Psoas muscle (tissue), 8 donors: Measurements from ENCODE around the gene KLHL29. TPM values are rescaled to one million over a fixed set of nuclear protein-coding genes. Genes with fewer than 3 reads are reported as not detected.

Experiments used
- ATAC-seq, 4 donors: fragments of 200-7000 bp; cut with Tn5 transposase; one replicate each; pipeline ENCODE4 v1.9.1; 2020; ENCODE audit warnings: moderate library complexity in 3 of 4, mild to moderate bottlenecking in 2 of 4
- DNase-seq, 2 donors: peaks; one replicate each; pipeline ENCODE4 v3.0.0-alpha.2; 2020
- H3K27ac ChIP-seq: fragments of 200-600 bp; one replicate; pipeline ENCODE4 v1.8.0; 2022
- H3K27me3 ChIP-seq, 3 donors: fragments of 200-600 bp in 1 of 3; one replicate each; pipeline versions ENCODE4 v1.6.1 to v1.8.0; 2013 to 2022; ENCODE audit warnings: low read length in 2 of 3, mild to moderate bottlenecking in 2 of 3, moderate library complexity in 1 of 3; ENCODE audit not compliant: insufficient read depth in 3 of 3
- H3K36me3 ChIP-seq, 2 donors: fragments of 200-600 bp in 1 of 2; one replicate each; pipeline versions ENCODE4 v1.6.1 to v1.8.0; 2013 to 2022; ENCODE audit warnings: low read depth in 1 of 2, mild to moderate bottlenecking in 1 of 2, moderate library complexity in 1 of 2; ENCODE audit not compliant: insufficient read depth in 1 of 2
- H3K4me1 ChIP-seq: fragments of 200-600 bp; one replicate; pipeline ENCODE4 v1.8.0; 2022
- H3K4me3 ChIP-seq: fragments of 200-600 bp; one replicate; pipeline ENCODE4 v1.8.0; 2022; ENCODE audit warnings: mild to moderate bottlenecking
- H3K9me3 ChIP-seq: fragments of 200-600 bp; one replicate; pipeline ENCODE4 v1.8.0; 2022
- WGBS, 3 donors: extraction: QIAGEN DNeasy Blood & Tissue Kit; methylation state at CpG; one replicate each; pipeline versions ENCODE4 v1.1.6 to v1.1.7; 2013; 5-methylcytosine and 5-hydroxymethylcytosine counted together
- intact Hi-C, 2 donors: fragments of 100-400 bp; cut with DNase I; formaldehyde crosslinking; loops; one replicate each; pipeline versions ENCODE4 v1.11.0 to v1.14.2; 2022
- polyA plus RNA-seq, 3 donors: library from polyadenylated mRNA; stranded (reverse); fragments of 200-250 nt; gene quantifications; one replicate each; pipeline ENCODE4 v1.2.3, GENCODE V29; 2013
- total RNA-seq, 4 donors: library from RNA; stranded (reverse); fragmentation: NEBNext Ultra II Directional in 2 of 4; extraction: Animal tissue kit (Norgen Biotek cat#: 25700) in 2 of 4; gene quantifications; one replicate each; pipeline versions ENCODE4 v1.2.1 to v1.2.4, GENCODE V29; 2021 to 2023
- TF ChIP-seq, protein P1 (sequence below): fragments of 200-600 bp; IDR thresholded peaks from one replicate; pipeline ENCODE4 v1.8.0; 2022; ENCODE audit warnings: antibody characterized with exemption
- donor health status: healthy with polysubstance abuse.
- donor health status: DM: no; HTN: no; CAD: no; lungs with moderate emphysema.
- donor health status: Bipolar disorder and iron deficiency.
- donor health status: healthy.
- donor health status: DM: yes; HTN: yes; CAD: no.
- donor health status: DM: no; HTN: no; CAD: no.
- donor health status: DM: no; HTN: no; CAD: no.
- donor health status: DM: yes; HTN: yes; CAD: no.

Gene KLHL29
- total and polyA plus RNA-seq, 7 donors: 4.4 to 14.1 (median 6.8) TPM

DNA sequence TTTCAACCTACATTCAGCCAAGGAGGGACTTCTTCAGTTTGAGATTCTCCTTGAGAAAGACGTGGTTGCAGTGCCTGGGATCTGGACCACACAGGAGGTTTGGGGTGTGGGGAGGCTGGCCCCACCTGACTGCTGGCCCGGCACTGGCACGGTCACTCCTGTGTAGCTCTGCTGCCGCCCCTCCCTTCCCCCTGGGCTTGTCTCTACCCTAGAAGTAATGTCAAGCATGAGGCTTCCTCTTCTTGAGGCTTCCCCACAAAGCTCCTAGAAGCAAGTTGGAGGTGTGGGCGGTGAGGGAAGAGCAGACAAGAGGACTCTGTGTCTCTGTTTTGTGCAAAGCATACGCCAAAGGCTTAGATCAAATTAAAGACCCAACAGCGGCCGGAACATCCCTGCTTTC is 8.7 kb downstream of the KLHL29 start:
- TF ChIP-seq, protein P1, sequence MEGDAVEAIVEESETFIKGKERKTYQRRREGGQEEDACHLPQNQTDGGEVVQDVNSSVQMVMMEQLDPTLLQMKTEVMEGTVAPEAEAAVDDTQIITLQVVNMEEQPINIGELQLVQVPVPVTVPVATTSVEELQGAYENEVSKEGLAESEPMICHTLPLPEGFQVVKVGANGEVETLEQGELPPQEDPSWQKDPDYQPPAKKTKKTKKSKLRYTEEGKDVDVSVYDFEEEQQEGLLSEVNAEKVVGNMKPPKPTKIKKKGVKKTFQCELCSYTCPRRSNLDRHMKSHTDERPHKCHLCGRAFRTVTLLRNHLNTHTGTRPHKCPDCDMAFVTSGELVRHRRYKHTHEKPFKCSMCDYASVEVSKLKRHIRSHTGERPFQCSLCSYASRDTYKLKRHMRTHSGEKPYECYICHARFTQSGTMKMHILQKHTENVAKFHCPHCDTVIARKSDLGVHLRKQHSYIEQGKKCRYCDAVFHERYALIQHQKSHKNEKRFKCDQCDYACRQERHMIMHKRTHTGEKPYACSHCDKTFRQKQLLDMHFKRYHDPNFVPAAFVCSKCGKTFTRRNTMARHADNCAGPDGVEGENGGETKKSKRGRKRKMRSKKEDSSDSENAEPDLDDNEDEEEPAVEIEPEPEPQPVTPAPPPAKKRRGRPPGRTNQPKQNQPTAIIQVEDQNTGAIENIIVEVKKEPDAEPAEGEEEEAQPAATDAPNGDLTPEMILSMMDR: no peak
- H3K27ac ChIP-seq: no peak overlapping the region

DNA sequence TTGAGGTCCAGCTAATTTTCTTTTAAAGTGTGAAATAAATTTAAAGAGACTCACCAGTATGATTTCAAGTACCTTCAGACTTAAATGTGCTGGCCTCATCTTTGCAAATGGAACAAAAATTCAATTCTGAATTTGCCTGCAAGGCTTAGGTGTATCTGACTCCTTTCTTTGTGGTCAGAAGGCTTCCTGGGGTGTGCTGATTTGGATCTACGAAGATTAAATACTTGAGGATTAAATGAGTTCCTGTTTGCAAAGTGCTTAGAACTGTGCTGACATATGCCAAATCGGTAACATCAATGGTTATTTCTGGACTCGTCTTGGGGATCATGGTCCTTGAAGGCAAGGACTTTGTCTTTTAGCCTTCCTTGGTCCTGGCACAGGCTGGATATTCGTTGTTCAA is 9.7 kb downstream of the KLHL29 start:
- peaks cover 4% of the 10 kb centered on the region for H3K4me1 ChIP-seq
- DNase-seq (no peak), ATAC-seq (no peak)
- TF ChIP-seq, protein P1: no peak
- H3K27ac ChIP-seq: no peak overlapping the region
- H3K9me3 ChIP-seq: no peaks in the 10 kb centered on the region
- WGBS, 3 donors: 52 to 78% (median 77%) methylated on average over 4 of the region's 4 CpGs
- intact Hi-C loops: no loop called here
- H3K27me3 ChIP-seq: peaks cover 0 to 8% (median 0%) of the 10 kb centered on the region in 3 donors
- H3K4me3 ChIP-seq: no peak overlapping the region
- H3K36me3 ChIP-seq: no peaks in the 10 kb centered on the region

More for the DNA sequence above, 8.7 kb downstream of the KLHL29 start:
- intact Hi-C loops: no loop called here
- DNase-seq (no peak), ATAC-seq (no peak)
- Histone ChIP-seq H3K9me3 (no peaks in the 10 kb centered on the region), H3K27me3 (peaks cover 0 to 15% (median 0%) of the 10 kb centered on the region in 3 donors), H3K4me3 (no peak overlapping the region), H3K36me3 (no peaks in the 10 kb centered on the region), H3K4me1 (peaks cover 4% of the 10 kb centered on the region)
- 78 to 83% (median 80%) methylated on average over 8 of the region's 8 CpGs for WGBS, 3 donors

DNA sequence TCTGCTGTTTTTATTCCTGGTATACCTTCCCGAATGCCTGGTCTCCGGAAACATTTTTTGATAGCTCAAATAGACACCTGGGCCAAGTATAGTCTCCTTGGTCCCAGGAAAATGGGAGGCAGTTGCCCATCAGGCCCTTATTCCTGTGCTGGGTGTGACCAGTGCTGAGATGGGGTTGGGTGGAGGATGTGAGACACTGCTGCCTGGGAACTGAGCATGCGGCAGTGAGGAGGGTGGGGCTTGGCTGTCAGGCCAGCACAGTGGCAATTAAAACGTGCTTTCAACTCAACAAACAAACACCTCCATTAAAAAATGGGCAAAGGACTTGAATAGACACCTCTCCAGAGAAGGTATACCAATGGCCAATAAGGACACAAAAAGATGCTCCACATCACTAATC is 12.5 kb downstream of the KLHL29 start:
- no peak overlapping the region for H3K27ac ChIP-seq
- TF ChIP-seq, protein P1: no peak
- 74 to 77% (median 77%) methylated on average over 4 of the region's 4 CpGs for WGBS, 3 donors
- H3K27me3 ChIP-seq: no peaks in the 10 kb centered on the region
- DNase-seq (no peak), ATAC-seq (no peak)
- intact Hi-C loops: no loop called here
- H3K36me3 ChIP-seq: no peaks in the 10 kb centered on the region
- no peaks in the 10 kb centered on the region for H3K9me3 ChIP-seq
- no peaks in the 10 kb centered on the region for H3K4me1 ChIP-seq
- no peak overlapping the region for H3K4me3 ChIP-seq

DNA sequence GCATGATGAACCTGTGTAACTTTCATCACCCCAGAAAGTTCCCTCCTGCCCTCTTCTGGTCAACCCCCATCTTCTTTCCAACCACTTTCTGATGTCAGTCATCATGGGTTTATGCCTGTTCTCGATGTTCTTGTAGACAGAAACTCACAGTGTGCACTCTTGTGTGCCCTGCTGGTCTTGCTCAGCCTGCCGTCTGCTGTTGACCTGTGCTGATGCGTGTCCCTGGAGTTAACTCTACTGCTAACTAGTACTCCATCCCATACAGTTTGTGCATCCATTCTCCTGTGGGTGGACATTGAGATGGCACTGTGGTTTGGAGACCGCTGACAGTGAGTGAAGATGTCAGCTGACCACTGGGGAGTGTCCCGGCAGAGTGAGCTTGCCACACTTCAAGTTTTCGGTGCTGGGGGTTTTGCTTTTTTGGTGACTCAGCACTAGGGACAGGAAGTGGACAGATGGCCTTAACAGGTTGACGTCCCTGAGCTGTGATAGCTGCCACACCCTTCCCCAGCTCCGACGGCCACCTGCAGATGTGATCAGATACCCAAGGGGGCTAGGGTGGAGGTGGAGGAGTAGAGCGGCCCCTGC is 14.8 kb downstream of the KLHL29 start:
- ATAC-seq (peak in 1 of 4 donors; percentile 51), DNase-seq (no peak)
- Histone ChIP-seq H3K27me3 (no peaks in the 10 kb centered on the region), H3K9me3 (no peaks in the 10 kb centered on the region), H3K4me1 (peaks cover 11% of the 10 kb centered on the region), H3K4me3 (no peak overlapping the region), H3K27ac (no peak overlapping the region), H3K36me3 (no peaks in the 10 kb centered on the region)
- intact Hi-C loops: no loop called here
- WGBS, 3 donors: 80 to 83% (median 82%) methylated on average over 10 of the region's 10 CpGs
- TF ChIP-seq, protein P1: no peak

DNA sequence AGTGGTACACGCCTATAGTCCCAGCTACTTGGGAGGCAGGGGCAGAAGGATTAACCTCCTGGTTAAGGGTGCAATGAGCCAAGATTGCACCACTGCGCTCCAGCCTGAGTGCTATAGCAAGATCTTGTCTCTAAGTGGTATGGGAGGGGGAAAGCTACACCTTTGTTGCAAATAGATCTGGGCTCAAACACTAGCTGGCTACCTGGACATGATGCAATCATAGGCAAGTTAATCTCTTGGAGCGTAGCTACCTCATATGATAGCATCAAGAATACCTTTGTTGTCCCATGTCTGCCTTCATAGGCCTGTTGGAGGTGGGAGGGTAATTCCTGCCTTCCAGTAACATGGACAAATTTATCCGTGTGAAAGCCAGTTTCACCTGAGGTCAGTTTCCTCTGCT is 15.7 kb downstream of the KLHL29 start:
- H3K9me3 ChIP-seq: no peaks in the 10 kb centered on the region
- H3K36me3 ChIP-seq: no peaks in the 10 kb centered on the region
- WGBS, 3 donors: 92 to 95% (median 95%) methylated on average over 4 of the region's 4 CpGs
- no peak for ATAC-seq
- peaks cover 11% of the 10 kb centered on the region for H3K4me1 ChIP-seq
- no peak overlapping the region for H3K27ac ChIP-seq
- H3K27me3 ChIP-seq: no peaks in the 10 kb centered on the region
- intact Hi-C loops: no loop called here
- TF ChIP-seq, protein P1: no peak
- no peak overlapping the region for H3K4me3 ChIP-seq
- DNase-seq: no peak
